Esophagus muscularis mucosa (tissue), 4 donors: Measurements from ENCODE around the gene LYZL4.

Experiments used
- EP300 ChIP-seq: sonication (generic); formaldehyde crosslinking; IDR thresholded peaks from one replicate; pipeline ENCODE4 v1.6.1; 2017; ENCODE audit warnings: antibody characterized with exemption
- POLR2AphosphoS5 ChIP-seq, 2 donors: sonication (generic); formaldehyde crosslinking; IDR thresholded peaks; one replicate each; pipeline ENCODE4 v1.6.1; 2017; ENCODE audit warnings: antibody characterized with exemption in 2 of 2
- TF ChIP-seq, protein P1 (sequence below), 3 experiments: fragments of 200-600 bp in 2 of 3; fragments of 450-650 bp in 1 of 3; sonication (generic) in 2 of 3; IDR thresholded peaks; one replicate each; pipeline ENCODE4 v1.5.1; 2017 to 2019; ENCODE audit warnings: antibody characterized with exemption in 3 of 3, mild to moderate bottlenecking in 2 of 3, moderate library complexity in 1 of 3

DNA sequence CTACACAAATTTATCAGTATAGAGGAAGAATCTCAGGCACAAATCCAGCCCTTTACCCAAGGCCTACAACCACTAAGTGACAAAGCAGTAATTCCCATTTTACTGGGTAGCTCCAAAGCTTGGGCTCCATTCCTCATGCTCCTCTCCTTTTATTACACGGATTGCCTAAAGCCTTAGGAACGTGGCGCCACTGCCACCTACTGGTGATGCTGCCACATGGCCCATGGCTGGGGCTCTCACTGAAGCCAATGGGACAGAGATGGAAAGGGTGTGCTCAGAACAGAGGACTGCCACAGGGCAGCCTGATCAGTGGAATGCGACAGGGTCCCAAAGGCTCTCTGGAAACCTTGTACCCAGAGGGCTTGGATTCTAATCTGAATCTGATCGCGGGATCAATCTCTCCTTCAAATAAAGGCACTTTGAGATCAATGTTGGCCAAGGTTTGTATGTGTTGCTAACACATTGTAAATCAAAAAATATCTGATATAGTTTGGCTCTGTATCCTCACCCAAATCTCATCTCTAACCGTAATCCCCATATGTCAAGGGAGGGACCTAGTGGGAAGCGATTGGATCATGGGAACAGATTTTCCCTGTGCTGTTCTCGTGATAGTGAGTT lies 33.5 kb upstream of the LYZL4 start:
- TF ChIP-seq, protein P1, sequence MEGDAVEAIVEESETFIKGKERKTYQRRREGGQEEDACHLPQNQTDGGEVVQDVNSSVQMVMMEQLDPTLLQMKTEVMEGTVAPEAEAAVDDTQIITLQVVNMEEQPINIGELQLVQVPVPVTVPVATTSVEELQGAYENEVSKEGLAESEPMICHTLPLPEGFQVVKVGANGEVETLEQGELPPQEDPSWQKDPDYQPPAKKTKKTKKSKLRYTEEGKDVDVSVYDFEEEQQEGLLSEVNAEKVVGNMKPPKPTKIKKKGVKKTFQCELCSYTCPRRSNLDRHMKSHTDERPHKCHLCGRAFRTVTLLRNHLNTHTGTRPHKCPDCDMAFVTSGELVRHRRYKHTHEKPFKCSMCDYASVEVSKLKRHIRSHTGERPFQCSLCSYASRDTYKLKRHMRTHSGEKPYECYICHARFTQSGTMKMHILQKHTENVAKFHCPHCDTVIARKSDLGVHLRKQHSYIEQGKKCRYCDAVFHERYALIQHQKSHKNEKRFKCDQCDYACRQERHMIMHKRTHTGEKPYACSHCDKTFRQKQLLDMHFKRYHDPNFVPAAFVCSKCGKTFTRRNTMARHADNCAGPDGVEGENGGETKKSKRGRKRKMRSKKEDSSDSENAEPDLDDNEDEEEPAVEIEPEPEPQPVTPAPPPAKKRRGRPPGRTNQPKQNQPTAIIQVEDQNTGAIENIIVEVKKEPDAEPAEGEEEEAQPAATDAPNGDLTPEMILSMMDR (IDR thresholded peaks at IDR 0.05), result peak in 2 of 3 experiments; percentile 95 to 96
- TF ChIP-seq POLR2AphosphoS5 (IDR thresholded peaks at IDR 0.05) (peak in 1 of 2 donors; percentile 21), EP300 (no peak)
